Breast epithelium (tissue), 3 donors: Measurements from ENCODE around the gene ENDOV.

Experiments used
- POLR2A ChIP-seq: fragments of 450-650 bp; IDR thresholded peaks from one replicate; pipeline ENCODE4 v1.6.1; 2016; ENCODE audit warnings: antibody characterized with exemption, mild to moderate bottlenecking, moderate library complexity
- POLR2AphosphoS5 ChIP-seq, 3 donors: sonication (generic); formaldehyde crosslinking; IDR thresholded peaks; one replicate each; pipeline ENCODE4 v1.6.1; 2017; ENCODE audit warnings: antibody characterized with exemption in 3 of 3
- TF ChIP-seq, protein P1 (sequence below), 3 donors: fragments of 450-650 bp; IDR thresholded peaks; one replicate each; pipeline ENCODE4 v1.5.1; 2016 to 2017; ENCODE audit warnings: antibody characterized with exemption in 3 of 3, mild to moderate bottlenecking in 3 of 3, moderate library complexity in 3 of 3

DNA sequence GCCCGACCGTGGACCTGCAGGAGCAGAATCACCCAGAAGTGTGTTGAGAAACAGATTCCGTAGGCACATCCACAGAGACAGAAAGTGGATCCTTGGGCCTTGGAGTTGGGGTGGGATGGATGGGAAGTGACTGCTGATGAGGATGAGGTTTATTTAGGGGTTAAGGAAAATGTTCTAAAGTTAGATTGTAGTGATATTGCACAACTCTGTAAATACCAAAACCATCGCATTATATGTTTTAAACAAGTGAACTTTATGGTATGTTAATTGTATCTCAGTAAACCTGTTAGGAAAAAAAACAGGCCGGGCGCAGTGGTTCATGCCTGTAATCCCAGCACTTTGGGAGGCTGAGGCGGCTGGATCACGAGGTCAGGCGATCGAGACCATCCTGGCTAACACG, 3.6 kb downstream of the ENDOV start:
- no peak for TF ChIP-seq POLR2A
- TF ChIP-seq, protein P1, sequence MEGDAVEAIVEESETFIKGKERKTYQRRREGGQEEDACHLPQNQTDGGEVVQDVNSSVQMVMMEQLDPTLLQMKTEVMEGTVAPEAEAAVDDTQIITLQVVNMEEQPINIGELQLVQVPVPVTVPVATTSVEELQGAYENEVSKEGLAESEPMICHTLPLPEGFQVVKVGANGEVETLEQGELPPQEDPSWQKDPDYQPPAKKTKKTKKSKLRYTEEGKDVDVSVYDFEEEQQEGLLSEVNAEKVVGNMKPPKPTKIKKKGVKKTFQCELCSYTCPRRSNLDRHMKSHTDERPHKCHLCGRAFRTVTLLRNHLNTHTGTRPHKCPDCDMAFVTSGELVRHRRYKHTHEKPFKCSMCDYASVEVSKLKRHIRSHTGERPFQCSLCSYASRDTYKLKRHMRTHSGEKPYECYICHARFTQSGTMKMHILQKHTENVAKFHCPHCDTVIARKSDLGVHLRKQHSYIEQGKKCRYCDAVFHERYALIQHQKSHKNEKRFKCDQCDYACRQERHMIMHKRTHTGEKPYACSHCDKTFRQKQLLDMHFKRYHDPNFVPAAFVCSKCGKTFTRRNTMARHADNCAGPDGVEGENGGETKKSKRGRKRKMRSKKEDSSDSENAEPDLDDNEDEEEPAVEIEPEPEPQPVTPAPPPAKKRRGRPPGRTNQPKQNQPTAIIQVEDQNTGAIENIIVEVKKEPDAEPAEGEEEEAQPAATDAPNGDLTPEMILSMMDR (IDR thresholded peaks at IDR 0.05) = no peak
- no peak for TF ChIP-seq POLR2AphosphoS5 (IDR thresholded peaks at IDR 0.05)
